Astrocyte (in vitro differentiated cells and primary cell): Measurements from ENCODE around the gene CNOT6L. TPM values are rescaled to one million over a fixed set of nuclear protein-coding genes. Genes with fewer than 3 reads are reported as not detected.
"Not testable (repeated sequence)": the region's sequence is repeated elsewhere in the genome, so short reads cannot be mapped to it uniquely, and the experiment has no call there.

Experiments
- DNase-seq: peaks from one replicate; pipeline ENCODE4 v3.0.0-alpha.2; 2010; ENCODE audit warnings: low read depth
- FAIRE-seq: peaks from 2 replicates; lab custom pipeline; 2011; peaks lifted over from hg19 to GRCh38; lab: Jason Lieb, UNC
- H2AFZ ChIP-seq: 2 replicates; pipeline ENCODE4 v1.6.0; 2012; ENCODE audit warnings: low read depth, low read length, inconsistent platforms
- H3K27ac ChIP-seq: 2 replicates; pipeline ENCODE4 v1.5.1; 2011; ENCODE audit warnings: low read depth, low read length, inconsistent platforms
- H3K27me3 ChIP-seq: 2 replicates; pipeline ENCODE4 v1.6.0; 2011; ENCODE audit warnings: low read length, inconsistent platforms; ENCODE audit not compliant: insufficient read depth
- H3K36me3 ChIP-seq: 2 replicates; pipeline ENCODE4 v1.5.1; 2011; ENCODE audit warnings: low read length, inconsistent platforms; ENCODE audit not compliant: insufficient read depth
- H3K4me1 ChIP-seq: 2 replicates; pipeline ENCODE4 v1.5.1; 2011; ENCODE audit warnings: low read length, inconsistent platforms; ENCODE audit not compliant: insufficient read depth
- H3K4me2 ChIP-seq: 2 replicates; pipeline ENCODE4 v1.6.0; 2012; ENCODE audit warnings: low read length, inconsistent platforms
- H3K4me3 ChIP-seq: 2 replicates; pipeline ENCODE4 v1.5.1; 2011; ENCODE audit warnings: low read depth, mild to moderate bottlenecking, low read length, inconsistent platforms; ENCODE audit not compliant: insufficient read depth
- H3K79me2 ChIP-seq: 2 replicates; pipeline ENCODE4 v1.6.0; 2012; ENCODE audit warnings: mild to moderate bottlenecking, low read length, inconsistent platforms; ENCODE audit not compliant: insufficient read depth
- H3K9ac ChIP-seq: 2 replicates; pipeline ENCODE4 v1.6.0; 2012; ENCODE audit warnings: mild to moderate bottlenecking, low read length, inconsistent platforms
- H3K9me3 ChIP-seq: 2 replicates; pipeline ENCODE4 v1.5.1; 2012; ENCODE audit warnings: low read depth, mild to moderate bottlenecking, low read length, inconsistent platforms; ENCODE audit not compliant: insufficient read depth
- H4K20me1 ChIP-seq: 2 replicates; pipeline ENCODE4 v1.6.0; 2012; ENCODE audit warnings: low read length, inconsistent platforms; ENCODE audit not compliant: insufficient read depth
- H3K27ac Mint-ChIP-seq: one replicate; pipeline ENCODE4 v1.8.0; 2021; ENCODE audit warnings: mild to moderate bottlenecking, mixed read lengths; ENCODE audit not compliant: unreplicated experiment
- H3K27me3 Mint-ChIP-seq: one replicate; pipeline ENCODE4 v1.8.0; 2021; ENCODE audit warnings: low read depth, mixed read lengths; ENCODE audit not compliant: unreplicated experiment
- H3K36me3 Mint-ChIP-seq: one replicate; pipeline ENCODE4 v1.8.0; 2021; ENCODE audit warnings: low read depth, mixed read lengths; ENCODE audit not compliant: unreplicated experiment
- H3K4me1 Mint-ChIP-seq: one replicate; pipeline ENCODE4 v1.8.0; 2021; ENCODE audit warnings: low read depth, mixed read lengths; ENCODE audit not compliant: unreplicated experiment
- H3K4me3 Mint-ChIP-seq: one replicate; pipeline ENCODE4 v1.8.0; 2021; ENCODE audit warnings: mild to moderate bottlenecking, moderate library complexity, mixed read lengths; ENCODE audit not compliant: unreplicated experiment
- H3K9me3 Mint-ChIP-seq: one replicate; pipeline ENCODE4 v1.8.0; 2021; ENCODE audit warnings: mild to moderate bottlenecking, mixed read lengths; ENCODE audit not compliant: unreplicated experiment
- CTCF ChIP-seq: IDR thresholded peaks from 2 replicates; pipeline ENCODE4 v1.5.1; 2011; ENCODE audit warnings: low read depth, mild to moderate bottlenecking, inconsistent platforms, low read length, moderate library complexity; ENCODE audit not compliant: insufficient read depth
- EZH2 ChIP-seq: IDR thresholded peaks from 2 replicates; pipeline ENCODE4 v1.6.1; 2012; ENCODE audit warnings: mild to moderate bottlenecking, low read length, inconsistent platforms; ENCODE audit not compliant: insufficient read depth
- total RNA-seq: library from RNA; stranded (reverse); gene quantifications from 2 replicates; pipeline ENCODE4 v1.2.1, GENCODE V29; 2021

Gene CNOT6L
- total RNA-seq, 1 donor from 2014 or later, result 34.0 TPM

DNA sequence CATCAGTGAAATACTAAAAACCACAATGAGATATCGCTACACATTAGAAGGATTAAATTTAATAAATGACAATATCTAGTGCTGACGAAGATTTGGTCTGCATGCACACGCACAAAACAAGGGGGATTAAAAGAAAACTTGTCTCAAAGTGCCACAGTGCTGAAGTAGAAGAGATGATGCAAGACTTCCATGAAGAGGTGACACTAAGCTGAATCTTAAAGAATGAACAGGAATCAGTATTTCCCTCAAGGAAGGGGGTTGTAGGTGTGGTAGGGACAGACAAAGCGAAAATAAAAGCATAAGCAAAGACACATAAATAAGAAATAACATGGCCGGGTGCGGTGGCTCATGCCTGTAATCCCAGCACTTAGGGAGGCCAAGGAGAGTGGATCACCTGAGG lies 33.5 kb downstream of the CNOT6L start:
- TF ChIP-seq CTCF, result no peak
- TF ChIP-seq EZH2, result no peak
- Mint-ChIP-seq H3K4me1 (peaks cover 2% of the 10 kb centered on the region), H3K9me3 (no peaks in the 10 kb centered on the region), H3K27me3 (no peaks in the 10 kb centered on the region), H3K36me3 (no peaks in the 10 kb centered on the region), H3K27ac (no peak overlapping the region), H3K4me3 (no peak overlapping the region)
- Histone ChIP-seq H3K79me2 (peaks cover 22% of the 10 kb centered on the region), H3K36me3 (no peaks in the 10 kb centered on the region), H3K9ac (no peak overlapping the region), H3K4me2 (no peak overlapping the region), H2AFZ (no peak overlapping the region), H4K20me1 (peaks cover 13% of the 10 kb centered on the region), H3K27ac (no peak overlapping the region), H3K4me3 (no peak overlapping the region), H3K9me3 (no peaks in the 10 kb centered on the region), H3K4me1 (no peaks in the 10 kb centered on the region), H3K27me3 (no peaks in the 10 kb centered on the region)
- FAIRE-seq (no peak), DNase-seq (no peak)

- DNase-seq, result no peak
- no peak for TF ChIP-seq CTCF
- TF ChIP-seq EZH2, result no peak
- no peak overlapping the region for H3K9ac ChIP-seq
- no peaks in the 10 kb centered on the region for H3K4me1 ChIP-seq
- no peak overlapping the region for H3K27ac Mint-ChIP-seq
- no peaks in the 10 kb centered on the region for H3K36me3 Mint-ChIP-seq
- H3K36me3 ChIP-seq, result no peaks in the 10 kb centered on the region
- no peak overlapping the region for H2AFZ ChIP-seq
- peaks cover 11% of the 10 kb centered on the region for H4K20me1 ChIP-seq
- no peak overlapping the region for H3K4me3 Mint-ChIP-seq
- H3K4me3 ChIP-seq, result no peak overlapping the region
- no peak for FAIRE-seq
- H3K9me3 ChIP-seq, result no peaks in the 10 kb centered on the region
- no peak overlapping the region for H3K4me2 ChIP-seq
- H3K27ac ChIP-seq, result no peak overlapping the region
- no peaks in the 10 kb centered on the region for H3K9me3 Mint-ChIP-seq
- H3K4me1 Mint-ChIP-seq, result no peaks in the 10 kb centered on the region
- no peaks in the 10 kb centered on the region for H3K27me3 ChIP-seq
- H3K79me2 ChIP-seq, result peaks cover 28% of the 10 kb centered on the region
- no peaks in the 10 kb centered on the region for H3K27me3 Mint-ChIP-seq
Measured at GRCh38 chr4:77783895-77784294, 35.3 kb downstream of the CNOT6L start.

DNA sequence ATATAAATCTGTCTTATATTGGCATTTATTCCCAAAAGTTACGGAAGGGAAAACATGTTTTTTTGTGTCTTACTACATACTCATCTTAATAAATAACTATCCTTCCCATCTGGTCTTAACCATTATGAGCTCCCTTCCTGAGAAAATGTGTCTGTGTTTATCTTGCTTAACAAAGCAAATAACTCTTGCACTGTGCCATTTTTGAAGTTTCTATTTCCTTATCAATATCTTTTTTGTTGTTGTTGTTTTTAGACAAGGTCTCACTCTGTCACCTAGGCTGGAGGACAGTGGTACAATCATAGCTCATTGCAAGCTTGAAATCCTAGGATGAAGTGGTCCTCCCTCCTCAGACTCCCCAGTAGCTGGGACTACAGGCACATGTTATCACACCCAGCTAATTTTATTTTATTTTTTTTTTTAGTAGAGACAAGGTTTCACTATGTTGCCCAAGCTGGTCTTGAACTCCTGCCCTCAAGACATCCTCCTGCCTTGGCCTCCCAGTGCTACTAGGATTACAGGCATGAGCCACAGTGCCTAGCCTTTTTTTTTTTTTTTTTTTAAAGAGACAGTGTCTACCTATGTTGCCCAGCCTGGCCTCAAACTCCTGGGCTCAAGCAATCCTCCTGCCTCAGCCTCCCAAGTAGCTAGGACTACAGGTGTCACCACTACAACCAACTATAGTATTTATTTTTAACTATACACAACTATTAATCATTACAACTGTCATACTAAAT lies 36.9 kb downstream of the CNOT6L start:
- no peaks in the 10 kb centered on the region for H3K9me3 Mint-ChIP-seq
- no peak overlapping the region for H3K27ac Mint-ChIP-seq
- no peak overlapping the region for H2AFZ ChIP-seq
- no peaks in the 10 kb centered on the region for H3K36me3 ChIP-seq
- FAIRE-seq, result no peak
- no peak overlapping the region for H3K4me2 ChIP-seq
- no peaks in the 10 kb centered on the region for H3K27me3 ChIP-seq
- H3K4me1 Mint-ChIP-seq, result no peaks in the 10 kb centered on the region
- no peak overlapping the region for H3K4me3 ChIP-seq
- peaks cover 38% of the 10 kb centered on the region for H3K79me2 ChIP-seq
- H3K27me3 Mint-ChIP-seq, result no peaks in the 10 kb centered on the region
- H3K9me3 ChIP-seq, result no peaks in the 10 kb centered on the region
- H3K27ac ChIP-seq, result no peak overlapping the region
- no peaks in the 10 kb centered on the region for H3K4me1 ChIP-seq
- H4K20me1 ChIP-seq, result peaks cover 13% of the 10 kb centered on the region
- no peak overlapping the region for H3K4me3 Mint-ChIP-seq
- H3K36me3 Mint-ChIP-seq, result no peaks in the 10 kb centered on the region
- DNase-seq, result no peak
- H3K9ac ChIP-seq, result no peak overlapping the region
- TF ChIP-seq EZH2 (no peak), CTCF (no peak)

GRCh38 chr4:77780762-77781161 lies 38.4 kb downstream of the CNOT6L start:
- H3K27ac ChIP-seq, H3K4me3 Mint-ChIP-seq, H3K4me2 ChIP-seq, H3K9me3 Mint-ChIP-seq, H3K36me3 ChIP-seq, H3K9me3 ChIP-seq, H3K9ac ChIP-seq, H3K36me3 Mint-ChIP-seq, DNase-seq, H3K4me1 Mint-ChIP-seq, H3K27me3 Mint-ChIP-seq, H3K4me1 ChIP-seq, H3K27ac Mint-ChIP-seq, H2AFZ ChIP-seq, FAIRE-seq, H3K27me3 ChIP-seq, H3K4me3 ChIP-seq: not testable (repeated sequence)
- Histone ChIP-seq H3K79me2 (peaks cover 36% of the 10 kb centered on the region), H4K20me1 (peaks cover 19% of the 10 kb centered on the region)
